H1 (cell line): ENCODE data around the gene FGF11. TPM values are rescaled to one million over a fixed set of nuclear protein-coding genes. Genes with fewer than 3 reads are reported as not detected.

Source experiments
- BCL11A ChIP-seq, 2 experiments: IDR thresholded peaks; one replicate each; pipeline ENCODE4 v1.6.1; 2011; ENCODE audit warnings: low read depth in 2 of 2, low read length in 2 of 2, mild to moderate bottlenecking in 2 of 2
- POU5F1 ChIP-seq: IDR thresholded peaks from 2 replicates; pipeline ENCODE4 v1.6.1; 2011; ENCODE audit warnings: low read depth, mild to moderate bottlenecking, low read length, moderate library complexity
- SIN3A ChIP-seq, 2 experiments: IDR thresholded peaks in 1 of 2; conservative IDR thresholded peaks in 1 of 2; 2 replicates each; pipeline ENCODE4 v1.6.1; 2011 to 2012; ENCODE audit warnings: low read length in 2 of 2, improper control_type of control experiment in 1 of 2, low read depth in 1 of 2, mild to moderate bottlenecking in 1 of 2
- SP1 ChIP-seq: IDR thresholded peaks from 2 replicates; pipeline ENCODE4 v1.6.1; 2011; ENCODE audit warnings: low read depth, low read length
- polyA plus RNA-seq, 7 experiments: library from polyadenylated mRNA; depleted of rRNA in 3 of 7; stranded (reverse) in 5 of 7; unstranded in 2 of 7; fragments of >200 nt in 5 of 7; fragments of 200-250 nt in 2 of 7; gene quantifications; 1 replicate in 5 of 7; 2 replicates in 1 of 7; 4 replicates in 1 of 7; pipeline versions ENCODE4 v1.2.1 to v1.2.3, GENCODE V29; 2011 to 2013; ENCODE audit warnings: missing spikeins in 2 of 7, mixed read lengths in 2 of 7
- total RNA-seq: library from RNA; stranded (reverse); fragmentation: NEBNext Ultra II Directional; extraction: Animal tissue kit (Norgen Biotek cat#: 25700); gene quantifications from 2 replicates; pipeline ENCODE4 v1.2.1, GENCODE V29; 2021
- TF ChIP-seq, protein P1 (sequence below): IDR thresholded peaks from 2 replicates; pipeline ENCODE4 v1.6.1; 2012; ENCODE audit warnings: inconsistent platforms

The FGF11 gene
- total and polyA plus RNA-seq, 2 of the 8 experiments (the other 6 are each of a cell fraction or from before 2014, with no cell fraction given) = 11.8 to 26.1 TPM

DNA sequence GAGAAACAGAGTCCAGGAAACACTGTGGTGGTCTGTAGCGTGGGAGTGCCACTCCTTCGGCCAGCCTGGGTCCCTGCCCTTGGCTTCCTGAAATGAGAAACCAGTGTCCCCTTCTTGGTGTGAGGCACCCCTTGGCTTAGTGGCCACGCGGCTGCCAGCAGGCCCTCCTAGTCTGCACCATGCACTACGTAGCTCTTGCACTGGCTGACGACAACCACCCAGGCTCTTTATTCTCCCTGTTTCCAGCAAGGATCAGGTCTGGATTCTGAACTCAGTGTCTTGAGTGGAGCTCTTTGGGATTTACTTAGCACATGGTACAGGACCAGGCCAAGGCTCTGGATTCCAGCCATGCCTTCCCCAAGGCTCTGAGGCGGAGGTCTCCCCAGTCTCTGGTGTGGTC, 11.8 kb upstream of the FGF11 start (continued):
- no peak for TF ChIP-seq SIN3A (conservative IDR thresholded peaks at IDR 0.05 in 1 of 2, IDR thresholded peaks at IDR 0.05 in 1 of 2; ENCODE audit: low read depth in 1 of 2, low read length in 2 of 2)
- no peak for TF ChIP-seq BCL11A (IDR thresholded peaks at IDR 0.05; ENCODE audit: low read depth in 2 of 2, low read length in 2 of 2)
- no peak for TF ChIP-seq SP1
- TF ChIP-seq, protein P1, sequence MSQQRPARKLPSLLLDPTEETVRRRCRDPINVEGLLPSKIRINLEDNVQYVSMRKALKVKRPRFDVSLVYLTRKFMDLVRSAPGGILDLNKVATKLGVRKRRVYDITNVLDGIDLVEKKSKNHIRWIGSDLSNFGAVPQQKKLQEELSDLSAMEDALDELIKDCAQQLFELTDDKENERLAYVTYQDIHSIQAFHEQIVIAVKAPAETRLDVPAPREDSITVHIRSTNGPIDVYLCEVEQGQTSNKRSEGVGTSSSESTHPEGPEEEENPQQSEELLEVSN = no peak
- TF ChIP-seq POU5F1 = no peak
- TF ChIP-seq, all 59 proteins: peak for 0
